ENCODE measurements around the gene RANBP9. TPM values are rescaled to one million over a fixed set of nuclear protein-coding genes. Genes with fewer than 3 reads are reported as not detected.

The RANBP9 gene
- total and polyA plus RNA-seq, 9 of the 15 experiments (the other 6 are each of a cell fraction or from before 2014, with no cell fraction given), result 27.5 to 130 (median 61.5) TPM

GRCh38 chr6:13660893-13661292 lies 50.7 kb downstream of the RANBP9 start:
- intact Hi-C loops (cut with micrococcal nuclease), result no loop called here
- H3K4me2 ChIP-seq (ENCODE audit: insufficient read depth, low read length), result 0 out of 2 replicates have a peak overlapping the region, but pooled peaks have one; percentile 16
- CTCF ChIA-PET (ENCODE audit: low intra/inter-chr PET ratio), result no interaction called here
- H3K9me3 ChIP-seq (replicated peaks; ENCODE audit: control insufficient read depth, insufficient read depth, low read depth, low read length), result no peaks in the 10 kb centered on the region
- H3K9me1 ChIP-seq (ENCODE audit: control insufficient read depth, insufficient read depth, low read length), result no peaks in the 10 kb centered on the region
- in situ Hi-C loops (cut with MboI), result no loop called here
- no peak overlapping the region for H2AFZ ChIP-seq (ENCODE audit: low read depth, low read length)
- no peak for DNase-seq (ENCODE audit: extremely low read depth in 1 of 4, low spot score in 3 of 4)
- FAIRE-seq, result no peak
- ATAC-seq, result peak; percentile 60
- BruUV-seq (replicated peaks), result no TSS peak
- peaks cover 9 to 39% of the 10 kb centered on the region in 2 experiments for H3K4me1 ChIP-seq (replicated peaks in 1 of 2; ENCODE audit: control insufficient read depth in 2 of 2, insufficient read depth in 2 of 2, low read length in 2 of 2)
- H3K4me3 ChIP-seq, result no peak overlapping the region
- H3K27me3 ChIP-seq (ENCODE audit: control insufficient read depth in 2 of 2, insufficient read depth in 2 of 2, low read length in 2 of 2), result no peaks in the 10 kb centered on the region
- no peak for TF ChIP-seq MNT (conservative IDR thresholded peaks at IDR 0.05)
- no peak for TF ChIP-seq NR3C1 (CRISPR knock-in tag; IDR thresholded peaks at IDR 0.05)
- no peak for TF ChIP-seq KLF16 (IDR thresholded peaks at IDR 0.05)
- TF ChIP-seq HCFC1 (IDR thresholded peaks at IDR 0.05; ENCODE audit: low read depth, low read length), result no peak
- TF ChIP-seq TEAD1 (CRISPR knock-in tag; IDR thresholded peaks at IDR 0.05), result no peak
- no peak for TF ChIP-seq POU5F1 (IDR thresholded peaks at IDR 0.05; ENCODE audit: borderline replicate concordance, low read depth, low read length, partially characterized antibody)
- no peak for TF ChIP-seq PBX2 (CRISPR knock-in tag; IDR thresholded peaks at IDR 0.05; ENCODE audit: low read depth)
- TF ChIP-seq PBX2 (tag; conservative IDR thresholded peaks at IDR 0.05; ENCODE audit: low read depth), result no peak
- TF ChIP-seq XRCC3 (IDR thresholded peaks at IDR 0.05), result no peak
- peak; percentile 39 to 71; a peak in 3 of 4 replicates for TF ChIP-seq FOXA3 (CRISPR knock-in tag; conservative IDR thresholded peaks at IDR 0.05 in 1 of 2, IDR thresholded peaks at IDR 0.05 in 1 of 2)
- no peak for TF ChIP-seq FOXJ2 (tag; IDR thresholded peaks at IDR 0.05)
- TF ChIP-seq ZNF780A (CRISPR knock-in tag; IDR thresholded peaks at IDR 0.05), result no peak
- peak; percentile 80 for TF ChIP-seq HMBOX1 (IDR thresholded peaks at IDR 0.05)
- no peak for TF ChIP-seq ZNF263 (CRISPR knock-in tag; IDR thresholded peaks at IDR 0.05; ENCODE audit: borderline replicate concordance)
- no peak for TF ChIP-seq E2F1 (CRISPR knock-in tag; IDR thresholded peaks at IDR 0.05)
- H3K9ac ChIP-seq (ENCODE audit: insufficient read depth in 1 of 2, low read depth in 2 of 2, low read length in 2 of 2), result no peak overlapping the region; a peak in 1 of 4 replicates
- H4K20me1 ChIP-seq (replicated peaks; ENCODE audit: control insufficient read depth, insufficient read depth, low read length), result no peaks in the 10 kb centered on the region
- peak overlapping the region; percentile 45 for H3K27ac ChIP-seq (ENCODE audit: extremely low read depth, low read depth, low read length)
- POLR2A ChIA-PET, result interaction anchor here (0.8 to 1.5 kb wide), 6 partner anchors 8 to 52 kb away, joined by 3 to 5 read pairs (median 3); no protein-coding TSS in a partner anchor
- H3K79me2 ChIP-seq (ENCODE audit: control insufficient read depth, insufficient read depth, low read length), result peaks cover 99% of the 10 kb centered on the region
- 71% methylated on average over 1 of the region's 1 CpG for WGBS (ENCODE audit: insufficient coverage, low coverage, missing lambda C conversion rate)
- peaks cover 17% of the 10 kb centered on the region; the same call in 2 of the 3 replicates for H3K36me3 ChIP-seq (ENCODE audit: control insufficient read depth, insufficient read depth, low read length)

Data from K562 (cell line).